Lower lobe of right lung (tissue), 2 donors: ENCODE results near the gene MEI1. TPM values are rescaled to one million over a fixed set of nuclear protein-coding genes. Genes with fewer than 3 reads are reported as not detected.

Source experiments
- ATAC-seq, 2 donors: fragments of 200-7000 bp; cut with Tn5 transposase; one replicate each; pipeline ENCODE4 v1.9.1; 2020 to 2022; ENCODE audit warnings: mild to moderate bottlenecking in 2 of 2, moderate library complexity in 2 of 2
- DNase-seq: peaks from one replicate; pipeline ENCODE4 v3.0.0-alpha.2; 2020
- H3K27ac ChIP-seq: fragments of 200-600 bp; one replicate; pipeline ENCODE4 v1.8.0; 2022
- H3K27me3 ChIP-seq: fragments of 200-600 bp; one replicate; pipeline ENCODE4 v1.8.0; 2022; ENCODE audit warnings: low read depth
- H3K36me3 ChIP-seq: fragments of 200-600 bp; one replicate; pipeline ENCODE4 v1.8.0; 2022; ENCODE audit warnings: mild to moderate bottlenecking
- H3K4me1 ChIP-seq: fragments of 200-600 bp; one replicate; pipeline ENCODE4 v1.8.0; 2022
- H3K4me3 ChIP-seq: fragments of 200-600 bp; one replicate; pipeline ENCODE4 v1.8.0; 2022; ENCODE audit warnings: mild to moderate bottlenecking
- H3K9me3 ChIP-seq: fragments of 200-600 bp; one replicate; pipeline ENCODE4 v1.8.0; 2022
- intact Hi-C: fragments of 100-400 bp; cut with DNase I; formaldehyde crosslinking; loops from one replicate; pipeline ENCODE4 v1.11.0; 2022
- total RNA-seq: library from RNA; stranded (reverse); fragmentation: NEBNext Ultra II Directional; extraction: Animal tissue kit (Norgen Biotek cat#: 25700); gene quantifications from one replicate; pipeline ENCODE4 v1.2.1, GENCODE V29; 2021
- TF ChIP-seq, protein P1 (sequence below): fragments of 200-600 bp; IDR thresholded peaks from one replicate; pipeline ENCODE4 v1.8.0; 2022; ENCODE audit warnings: antibody characterized with exemption, mild to moderate bottlenecking
- donor health status: DM: no; HTN: yes; CAD: no; lungs with severe emphysema.

The MEI1 gene
- total RNA-seq, 1 donor from 2014 or later = 4.3 TPM

DNA sequence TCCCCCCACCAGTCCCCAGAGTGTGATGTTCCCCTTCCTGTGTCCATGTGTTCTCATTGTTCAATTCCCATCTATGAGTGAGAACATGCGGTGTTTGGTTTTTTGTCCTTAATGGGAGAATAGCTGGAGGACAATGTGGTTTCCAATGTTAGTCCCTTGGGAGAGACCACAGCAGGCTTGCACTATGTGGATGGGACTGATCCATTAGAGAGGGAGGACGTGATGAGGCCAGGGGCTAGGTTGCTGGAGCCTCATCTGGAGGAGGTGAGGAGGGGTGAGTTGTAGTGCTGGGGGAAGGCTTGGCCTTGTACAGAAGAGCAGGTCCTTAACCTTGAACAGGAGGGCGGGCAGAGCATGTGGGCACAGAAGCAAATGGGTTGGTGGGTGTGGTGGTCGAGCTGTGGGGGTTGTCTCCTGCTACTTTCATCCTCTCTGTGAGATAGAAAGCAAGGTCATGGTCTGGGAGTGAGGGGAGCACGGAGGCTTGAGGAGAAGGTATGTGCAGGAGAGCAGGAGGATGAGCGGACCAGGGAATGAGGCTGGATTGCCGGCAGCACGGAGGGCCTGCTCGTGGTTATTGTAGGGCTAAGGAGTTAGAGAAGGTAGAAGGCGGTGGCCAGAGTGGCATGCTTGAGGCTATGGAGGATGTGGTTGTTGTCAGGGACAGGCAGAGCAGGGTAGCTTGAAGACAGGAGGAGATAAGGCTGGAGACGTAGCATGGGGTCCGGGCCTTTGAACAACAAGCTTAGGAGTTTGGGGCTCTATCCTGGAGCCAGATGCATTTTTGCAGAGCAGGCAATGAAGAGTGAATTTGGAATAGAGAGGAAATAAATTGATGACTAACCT is 122.4 kb downstream of the MEI1 start:
- Histone ChIP-seq H3K27me3 (no peaks in the 10 kb centered on the region), H3K4me1 (peaks cover 14% of the 10 kb centered on the region), H3K4me3 (no peak overlapping the region), H3K9me3 (no peaks in the 10 kb centered on the region), H3K27ac (no peak overlapping the region), H3K36me3 (peaks cover 11% of the 10 kb centered on the region)
- DNase-seq (no peak), ATAC-seq (no peak)
- TF ChIP-seq, protein P1, sequence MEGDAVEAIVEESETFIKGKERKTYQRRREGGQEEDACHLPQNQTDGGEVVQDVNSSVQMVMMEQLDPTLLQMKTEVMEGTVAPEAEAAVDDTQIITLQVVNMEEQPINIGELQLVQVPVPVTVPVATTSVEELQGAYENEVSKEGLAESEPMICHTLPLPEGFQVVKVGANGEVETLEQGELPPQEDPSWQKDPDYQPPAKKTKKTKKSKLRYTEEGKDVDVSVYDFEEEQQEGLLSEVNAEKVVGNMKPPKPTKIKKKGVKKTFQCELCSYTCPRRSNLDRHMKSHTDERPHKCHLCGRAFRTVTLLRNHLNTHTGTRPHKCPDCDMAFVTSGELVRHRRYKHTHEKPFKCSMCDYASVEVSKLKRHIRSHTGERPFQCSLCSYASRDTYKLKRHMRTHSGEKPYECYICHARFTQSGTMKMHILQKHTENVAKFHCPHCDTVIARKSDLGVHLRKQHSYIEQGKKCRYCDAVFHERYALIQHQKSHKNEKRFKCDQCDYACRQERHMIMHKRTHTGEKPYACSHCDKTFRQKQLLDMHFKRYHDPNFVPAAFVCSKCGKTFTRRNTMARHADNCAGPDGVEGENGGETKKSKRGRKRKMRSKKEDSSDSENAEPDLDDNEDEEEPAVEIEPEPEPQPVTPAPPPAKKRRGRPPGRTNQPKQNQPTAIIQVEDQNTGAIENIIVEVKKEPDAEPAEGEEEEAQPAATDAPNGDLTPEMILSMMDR = no peak
- intact Hi-C loops = no loop called here

DNA sequence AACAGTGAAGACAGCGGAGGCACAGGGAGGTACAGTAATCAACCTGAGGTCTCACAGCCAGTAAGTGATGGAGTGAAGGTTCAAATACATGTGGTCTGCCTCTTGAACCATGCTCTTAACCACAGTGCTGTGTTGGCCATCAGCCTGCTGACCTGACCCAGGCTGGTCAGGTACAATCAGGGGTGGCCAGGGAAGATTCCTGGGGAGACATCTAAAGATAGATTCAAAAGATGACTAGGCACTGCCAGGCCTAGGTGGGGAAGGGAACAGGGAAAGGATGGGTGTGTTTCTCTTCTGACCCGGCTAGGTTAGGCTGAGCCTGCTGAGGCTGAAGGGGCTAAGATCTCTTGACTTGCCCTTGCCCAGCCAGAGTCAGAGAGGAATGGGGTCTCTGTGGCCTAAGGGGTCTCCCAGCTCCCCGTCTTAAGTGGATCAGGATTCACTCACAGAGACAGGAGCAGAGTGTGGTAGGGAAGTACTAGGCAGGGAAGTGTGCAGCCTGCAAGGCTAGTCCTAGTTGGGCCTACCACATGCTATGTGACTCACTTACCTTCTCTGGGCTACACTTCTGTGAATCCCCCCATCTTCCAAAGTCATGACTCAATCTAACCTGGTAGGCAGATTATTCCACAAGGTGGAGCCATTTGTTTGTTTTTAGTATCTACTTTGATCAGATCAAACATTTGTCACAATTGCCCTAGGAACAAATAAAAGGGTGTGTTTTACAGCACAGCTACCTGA is 123.2 kb downstream of the MEI1 start:
- intact Hi-C loops = no loop called here

DNA sequence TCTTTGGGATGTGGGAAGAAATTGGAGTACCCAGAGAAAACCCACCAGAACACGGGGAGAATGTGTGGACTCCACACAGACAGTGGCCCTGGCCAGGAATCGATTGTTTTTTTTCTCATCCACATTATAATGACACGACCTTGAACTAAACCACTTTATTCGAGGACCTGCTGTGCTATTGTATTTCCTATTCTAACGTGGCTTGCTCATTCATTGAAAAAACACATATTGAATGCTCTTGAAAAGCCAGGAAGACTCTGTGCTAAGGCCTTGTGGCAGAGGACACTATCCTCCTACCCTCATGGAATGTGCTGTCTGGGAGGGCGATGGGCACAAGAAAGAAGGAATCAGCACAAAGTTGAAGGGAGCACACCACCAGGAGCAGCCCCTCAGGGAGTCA is 124.5 kb downstream of the MEI1 start:
- Histone ChIP-seq H3K9me3 (no peaks in the 10 kb centered on the region), H3K4me3 (no peak overlapping the region), H3K36me3 (peaks cover 11% of the 10 kb centered on the region), H3K27me3 (no peaks in the 10 kb centered on the region), H3K4me1 (peaks cover 18% of the 10 kb centered on the region), H3K27ac (no peak overlapping the region)
- intact Hi-C loops = no loop called here
- TF ChIP-seq, protein P1 = no peak
- no peak for ATAC-seq
- no peak for DNase-seq

More for the DNA sequence above, 123.2 kb downstream of the MEI1 start:
- TF ChIP-seq, protein P1 = peak; percentile 56
- DNase-seq (no peak), ATAC-seq (peak; percentile 37 to 75)
- peaks cover 11% of the 10 kb centered on the region for H3K36me3 ChIP-seq
- no peaks in the 10 kb centered on the region for H3K9me3 ChIP-seq
- peaks cover 18% of the 10 kb centered on the region for H3K4me1 ChIP-seq
- no peak overlapping the region for H3K4me3 ChIP-seq
- no peaks in the 10 kb centered on the region for H3K27me3 ChIP-seq
- no peak overlapping the region for H3K27ac ChIP-seq

DNA sequence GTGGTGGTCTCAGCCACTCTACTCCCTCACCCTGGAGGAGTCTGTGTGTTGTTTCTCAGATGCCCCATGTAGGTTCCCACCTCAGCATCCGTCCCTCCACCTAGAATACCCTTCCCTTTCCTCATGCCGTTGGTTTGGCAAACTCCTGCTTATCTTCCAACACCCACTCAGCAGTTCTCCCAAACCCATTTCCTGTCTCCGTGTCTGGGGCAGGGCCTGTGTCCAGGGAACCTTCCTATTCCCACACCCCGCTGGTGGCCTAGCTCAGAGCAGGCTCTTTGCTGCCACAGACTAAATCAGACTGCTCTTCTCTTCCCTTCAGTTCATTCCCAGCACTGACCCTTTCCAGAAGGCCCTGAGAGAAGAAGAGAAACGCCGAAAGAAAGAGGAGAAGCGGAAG is 126.1 kb downstream of the MEI1 start:
- Histone ChIP-seq H3K9me3 (no peaks in the 10 kb centered on the region), H3K36me3 (peaks cover 11% of the 10 kb centered on the region), H3K4me1 (peaks cover 18% of the 10 kb centered on the region), H3K4me3 (no peak overlapping the region), H3K27ac (peak overlapping the region; percentile 34), H3K27me3 (no peaks in the 10 kb centered on the region)
- ATAC-seq (no peak), DNase-seq (no peak)
- intact Hi-C loops = no loop called here
- TF ChIP-seq, protein P1 = no peak

DNA sequence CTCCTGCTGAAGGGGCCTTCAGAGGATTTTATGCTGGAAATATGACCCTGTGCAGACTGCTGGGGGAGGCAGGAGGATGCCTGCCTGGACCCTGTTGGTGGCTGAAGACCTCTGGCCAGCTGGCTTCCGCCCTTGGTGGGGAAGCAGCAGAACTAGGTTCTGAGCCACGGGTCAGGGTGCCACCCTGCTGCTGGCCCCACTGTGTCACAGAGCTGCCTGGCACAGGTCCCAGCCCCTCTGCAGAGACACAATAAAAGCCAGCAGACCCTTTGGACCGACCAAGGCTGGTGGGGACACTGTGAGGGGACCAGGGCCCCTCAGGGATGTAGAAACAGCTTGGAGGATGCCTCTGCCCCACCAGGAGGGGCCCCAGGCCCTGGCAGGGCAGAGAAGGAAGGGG is 126.7 kb downstream of the MEI1 start:
- peaks cover 11% of the 10 kb centered on the region for H3K36me3 ChIP-seq
- intact Hi-C loops = no loop called here
- H3K4me3 ChIP-seq = no peak overlapping the region
- no peaks in the 10 kb centered on the region for H3K9me3 ChIP-seq
- no peak for DNase-seq
- TF ChIP-seq, protein P1 = no peak
- no peak for ATAC-seq
- peak overlapping the region; percentile 34 for H3K27ac ChIP-seq
- H3K4me1 ChIP-seq = peaks cover 18% of the 10 kb centered on the region
- no peaks in the 10 kb centered on the region for H3K27me3 ChIP-seq
